Right lobe of liver (tissue), 4 donors: ENCODE data around the gene POLN.

ENCODE experiments used
- CTCF ChIP-seq, 4 donors: fragments of 200-600 bp in 3 of 4; fragments of 450-650 bp in 1 of 4; IDR thresholded peaks; one replicate each; pipeline versions ENCODE4 v1.5.1 to v1.8.0; 2016 to 2022; ENCODE audit warnings: antibody characterized with exemption in 4 of 4, mild to moderate bottlenecking in 2 of 4
- POLR2A ChIP-seq: fragments of 450-650 bp; IDR thresholded peaks from one replicate; pipeline ENCODE4 v1.6.1; 2017; ENCODE audit warnings: antibody characterized with exemption, mild to moderate bottlenecking
- donor health status: DM: no; HTN: no; CAD: no.
- donor health status: DM: no; HTN: no; CAD: no.
- donor health status: DM: no; HTN: yes; CAD: no.

DNA sequence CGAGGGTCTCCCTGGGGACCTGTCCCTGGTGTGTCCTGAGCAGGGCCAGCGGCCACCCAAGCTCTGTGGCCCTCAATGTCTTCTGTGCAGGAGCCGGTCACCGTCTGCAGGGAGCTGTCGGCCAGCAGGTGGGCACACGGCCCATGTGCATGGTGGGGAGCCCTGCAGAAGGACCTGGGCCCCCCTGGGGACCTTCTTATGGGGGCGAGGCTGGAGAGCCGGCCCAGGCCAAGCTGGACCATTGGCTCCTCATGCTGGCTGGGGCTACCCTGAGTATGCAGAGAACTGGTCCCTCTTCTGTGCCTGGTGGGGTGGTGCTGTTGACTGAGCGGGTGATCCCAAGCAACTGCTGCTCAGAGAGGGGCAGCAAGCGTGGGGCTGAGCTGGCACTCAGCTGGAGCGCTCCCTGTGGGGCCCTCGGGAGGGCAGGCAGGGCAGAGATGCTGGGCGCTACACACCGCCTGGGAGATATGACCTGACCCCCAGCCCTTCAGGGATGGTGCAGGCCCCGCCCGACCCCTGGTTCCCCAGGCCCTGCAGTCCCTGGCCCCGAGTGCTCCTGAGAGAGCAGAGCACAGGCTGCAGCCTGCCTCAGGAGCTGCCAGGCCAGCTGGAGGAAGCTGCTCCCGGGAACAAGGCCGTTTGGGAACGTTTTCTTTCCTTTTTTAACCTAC lies 168.0 kb downstream of the POLN start:
- TF ChIP-seq CTCF (IDR thresholded peaks at IDR 0.05) (no peak), POLR2A (no peak)
